Sciatic nerve (tissue), 2 donors: Measurements from ENCODE around the gene GTPBP6. TPM values are rescaled to one million over a fixed set of nuclear protein-coding genes. Genes with fewer than 3 reads are reported as not detected.
A peak's percentile ranks its signal among the peaks of the same experiment; 100 is the strongest.
"Not testable (repeated sequence)": the region's sequence is repeated elsewhere in the genome, so short reads cannot be mapped to it uniquely, and the experiment has no call there.

Source experiments
- ATAC-seq: fragments of 200-7000 bp; cut with Tn5 transposase; one replicate; pipeline ENCODE4 v1.9.1; 2020; ENCODE audit warnings: mild to moderate bottlenecking, moderate library complexity
- DNase-seq: peaks from one replicate; pipeline ENCODE4 v3.0.0-alpha.2; 2020; ENCODE audit warnings: low spot score
- intact Hi-C: fragments of 100-400 bp; cut with DNase I; formaldehyde crosslinking; loops from one replicate; pipeline ENCODE4 v1.14.2; 2022
- total RNA-seq: library from RNA; stranded (reverse); fragmentation: NEBNext Ultra II Directional; extraction: Animal tissue kit (Norgen Biotek cat#: 25700); gene quantifications from one replicate; pipeline ENCODE4 v1.2.1, GENCODE V29; 2021
- donor health status: DM: no; HTN: no; CAD: no.
- donor health status: DM: no; HTN: no; CAD: no.

Gene GTPBP6
- total RNA-seq, 1 donor from 2014 or later = 43.1 TPM

DNA sequence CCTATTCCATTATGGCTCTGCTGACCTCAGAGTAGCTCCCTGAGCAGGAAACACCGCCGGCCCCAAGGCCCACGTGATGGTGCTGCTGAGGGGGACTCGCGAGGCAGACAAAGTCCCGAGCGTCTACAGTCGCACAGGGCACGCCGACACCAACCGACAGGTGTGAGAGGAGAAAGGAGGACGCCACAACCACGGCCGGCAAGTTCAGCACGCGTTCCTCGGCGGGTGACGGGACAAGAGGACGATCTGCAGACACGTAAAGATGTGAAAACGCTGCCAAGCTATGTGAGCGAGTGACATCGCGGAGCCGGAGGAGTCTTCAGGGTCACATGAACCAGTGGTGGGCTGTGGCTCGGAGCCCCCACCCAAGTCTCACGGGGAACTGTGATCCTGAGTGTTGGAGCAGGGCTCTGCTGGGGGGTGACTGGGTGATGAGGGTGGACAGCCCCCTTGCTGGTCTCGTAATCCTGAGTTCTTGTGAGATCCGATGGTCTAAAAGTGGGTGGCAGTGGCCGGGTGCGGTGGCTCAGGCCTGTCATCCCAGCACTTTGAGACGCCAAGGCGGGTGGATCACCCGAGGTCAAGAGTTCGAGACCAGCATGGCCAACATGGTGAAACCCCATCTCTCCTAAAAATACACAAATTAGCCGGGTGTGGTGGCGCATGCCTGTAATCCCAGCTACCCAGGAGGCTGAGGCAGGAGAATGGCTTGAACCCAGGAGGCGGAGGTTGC, 34.2 kb upstream of the GTPBP6 start:
- DNase-seq (no peak), ATAC-seq (no peak)
- intact Hi-C loops = no loop called here

DNA sequence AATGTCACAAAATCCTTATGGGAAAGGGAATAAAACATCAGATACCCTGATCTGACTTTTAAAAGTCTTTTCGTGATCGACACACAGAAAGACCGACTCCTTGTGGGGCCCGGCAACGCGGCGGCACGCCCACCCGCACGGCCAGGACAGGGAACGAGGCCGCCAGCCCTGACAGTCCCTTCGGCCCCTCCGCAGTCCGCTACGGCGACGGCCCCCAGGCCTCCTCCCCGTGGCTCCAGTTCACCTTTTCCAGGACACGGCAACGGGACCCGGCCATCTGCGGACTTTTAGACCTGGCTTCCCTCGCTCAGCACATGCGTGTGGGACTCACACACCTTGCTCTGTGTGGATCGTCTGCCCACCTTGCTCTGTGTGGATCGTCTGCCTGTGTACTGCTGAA, 33.6 kb upstream of the GTPBP6 start:
- no peak for ATAC-seq
- intact Hi-C loops = no loop called here
- DNase-seq = no peak

DNA sequence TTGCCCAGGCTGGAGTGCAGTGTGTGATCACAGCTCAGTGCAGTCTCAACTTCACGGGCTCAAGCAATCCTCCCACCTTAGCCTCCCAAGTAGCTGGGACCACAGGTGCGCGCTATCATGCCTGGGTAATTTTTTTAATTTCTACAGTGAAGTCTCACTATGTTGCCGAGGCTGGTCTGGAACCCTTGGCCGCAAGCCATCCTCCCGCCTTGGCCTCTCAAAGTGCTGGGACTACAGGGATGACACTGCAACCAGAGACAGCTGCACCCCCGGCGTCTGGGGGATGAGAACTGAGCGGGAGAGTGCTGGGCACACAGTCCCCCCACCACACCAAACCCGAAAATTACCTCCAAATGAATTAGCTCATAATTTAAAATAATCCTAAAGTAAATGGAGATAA, 33.1 kb upstream of the GTPBP6 start:
- intact Hi-C loops = no loop called here
- no peak for ATAC-seq
- no peak for DNase-seq

- intact Hi-C loops, ATAC-seq: not testable (repeated sequence)
Observed at GRCh38 chrX:351324-351641, 32.7 kb upstream of the GTPBP6 start.

DNA sequence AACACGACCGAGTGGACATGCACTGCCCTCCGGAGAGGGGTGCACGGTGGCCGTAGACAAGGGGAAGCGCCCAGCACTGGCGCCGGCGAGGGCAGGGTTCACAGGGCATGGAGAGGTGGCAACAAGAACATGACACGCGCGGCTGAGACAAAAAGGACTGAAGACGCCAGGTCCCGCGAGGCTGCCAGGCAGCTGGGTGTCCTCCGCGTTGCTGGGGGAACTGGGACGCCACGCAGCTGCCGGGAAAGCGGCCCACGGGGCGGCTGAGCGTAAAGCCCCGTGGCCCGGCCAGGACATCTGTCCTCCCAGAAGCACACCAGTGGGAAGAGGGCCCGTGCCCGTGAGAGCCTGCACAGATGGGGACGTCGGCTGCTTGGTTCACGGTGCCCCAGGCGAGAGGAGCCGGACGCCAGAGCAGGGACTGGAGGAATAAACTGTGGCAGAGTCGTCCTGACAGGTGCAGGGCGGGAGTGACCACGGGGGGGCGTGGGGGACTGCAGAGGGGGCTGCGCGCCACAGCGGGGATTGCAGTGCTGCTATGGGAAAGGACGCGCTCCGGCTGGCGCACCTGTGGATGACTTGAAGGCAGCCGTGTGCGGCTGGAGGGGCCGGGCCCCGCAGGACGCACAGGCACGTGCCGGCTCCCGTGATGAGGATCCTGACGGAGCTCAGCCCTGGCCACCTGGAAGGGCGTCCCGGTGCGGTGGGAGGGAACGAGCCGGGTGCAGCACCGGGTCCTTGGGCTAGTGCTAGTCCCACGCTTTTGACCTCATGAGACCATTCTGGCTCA, 32.1 kb upstream of the GTPBP6 start:
- ATAC-seq (no peak), DNase-seq (no peak)
- intact Hi-C loops = no loop called here

More at GRCh38 chrX:351324-351641, 32.7 kb upstream of the GTPBP6 start:
- not testable (repeated sequence) for DNase-seq

DNA sequence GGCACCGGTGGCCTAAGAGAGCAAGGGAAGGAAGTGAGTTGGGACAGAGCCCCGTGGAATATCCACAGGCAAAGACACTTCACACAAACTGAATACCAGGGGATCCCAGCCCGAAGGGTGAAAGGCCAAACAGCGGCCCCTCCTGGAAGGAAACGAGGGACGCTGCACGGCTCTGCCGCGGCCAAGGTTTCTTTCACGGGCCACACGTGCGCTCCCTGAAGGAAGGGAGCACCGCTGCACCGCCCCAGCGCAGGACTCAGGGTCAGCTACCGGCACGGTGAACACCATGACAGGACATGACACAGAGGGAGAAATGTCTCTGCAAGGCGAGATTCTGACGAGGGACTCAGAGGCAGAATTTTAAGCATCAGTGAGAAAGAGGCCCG, 31.5 kb upstream of the GTPBP6 start:
- ATAC-seq (no peak), DNase-seq (no peak)
- intact Hi-C loops = no loop called here

- DNase-seq (no peak), ATAC-seq (no peak)
- intact Hi-C loops = no loop called here
Observed at GRCh38 chrX:349702-350101, 31.1 kb upstream of the GTPBP6 start.

DNA sequence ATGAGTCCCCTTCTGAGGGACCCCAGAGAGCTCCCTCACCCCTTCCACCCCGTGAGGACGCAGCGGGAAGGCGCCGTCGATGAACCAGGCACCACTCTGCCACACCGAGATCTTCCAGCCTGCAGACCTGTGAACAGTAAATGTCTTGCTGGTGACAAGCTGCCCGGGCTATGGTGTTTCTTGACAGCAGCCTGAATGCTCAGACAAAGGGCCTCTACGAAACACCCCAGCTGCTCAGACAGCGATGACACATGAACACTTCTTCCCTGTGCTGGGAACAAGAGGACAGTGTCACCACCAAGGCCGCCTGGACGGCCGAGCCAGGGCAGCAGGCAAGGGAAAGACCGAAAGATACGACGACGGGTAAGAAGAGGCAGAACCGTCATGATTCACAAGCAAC, 30.6 kb upstream of the GTPBP6 start:
- no peak for ATAC-seq
- intact Hi-C loops = no loop called here
- no peak for DNase-seq

DNA sequence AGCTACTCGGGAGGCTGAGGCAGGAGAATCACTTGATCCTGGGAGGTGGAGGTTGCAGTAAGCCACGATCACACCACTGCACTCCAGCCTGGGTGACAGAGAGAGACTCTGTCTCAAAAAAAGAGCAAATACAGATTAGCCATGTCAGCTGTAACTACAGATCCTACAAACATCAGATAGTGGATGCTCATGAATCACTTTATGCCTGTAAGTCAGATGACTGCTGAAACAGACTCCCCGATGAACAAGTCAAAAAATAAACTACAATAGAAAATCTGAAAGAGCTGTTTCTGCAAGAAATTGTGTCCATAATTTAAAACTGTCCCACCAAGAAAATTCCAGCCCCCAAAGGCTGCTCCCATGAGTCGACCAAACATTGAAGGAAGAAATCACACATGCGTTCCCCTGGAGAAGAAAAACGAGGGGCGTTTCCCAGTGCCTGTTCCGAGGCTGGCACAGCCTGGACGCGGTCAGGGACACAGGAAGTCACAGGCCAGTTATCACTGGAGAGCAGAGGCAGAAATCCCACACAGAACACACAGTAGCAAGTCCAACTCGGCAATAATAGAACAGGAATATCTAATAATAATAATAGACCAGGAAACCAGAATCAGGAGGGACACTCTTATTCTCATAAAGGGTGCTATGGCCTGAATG, 30.0 kb upstream of the GTPBP6 start:
- intact Hi-C loops = no loop called here
- DNase-seq (no peak), ATAC-seq (no peak)

GRCh38 chrX:347351-348117, 28.9 kb upstream of the GTPBP6 start:
- intact Hi-C loops = no loop called here
- ATAC-seq = no peak
- no peak for DNase-seq

DNA sequence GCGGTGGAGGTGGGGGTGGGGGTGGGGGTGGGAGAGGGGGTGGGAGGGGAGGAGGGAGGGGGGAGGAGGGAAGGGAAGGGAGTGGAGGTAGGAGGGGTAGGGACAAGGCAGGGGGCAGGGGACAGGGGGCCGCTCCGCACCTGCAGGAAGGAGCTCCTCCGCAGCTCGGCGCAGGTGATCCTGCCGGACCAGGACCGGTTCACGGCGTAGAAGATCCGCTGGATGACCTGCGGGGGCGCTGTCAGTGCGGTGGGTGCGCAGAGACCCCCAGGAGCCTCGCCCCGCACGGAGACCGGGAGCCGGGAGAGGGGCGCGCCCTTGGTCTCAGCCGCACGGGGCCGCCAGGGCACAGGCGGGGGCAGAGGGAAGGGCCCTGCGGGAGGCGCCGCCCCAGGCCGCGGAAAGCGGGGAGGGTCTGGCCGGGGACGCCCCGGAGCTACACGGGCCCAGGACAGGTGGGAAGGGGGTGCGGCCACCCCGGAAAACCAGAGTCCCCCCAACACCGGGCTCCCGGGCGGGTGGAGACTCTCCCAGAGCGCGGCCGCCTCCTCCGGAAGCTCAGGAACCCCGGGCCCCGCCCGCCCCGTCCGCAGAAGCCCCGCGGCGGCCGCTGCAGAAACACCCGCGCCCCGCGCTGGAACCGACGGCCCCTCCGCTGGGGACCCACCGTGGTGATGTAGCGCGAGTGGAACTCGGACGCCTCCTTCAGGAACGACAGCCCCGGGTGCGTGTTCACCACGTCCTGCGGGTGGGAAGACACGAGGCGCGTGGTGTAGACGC, 27.6 kb upstream of the GTPBP6 start:
- intact Hi-C loops = no loop called here

GRCh38 chrX:345020-345925, 26.7 kb upstream of the GTPBP6 start:
- ATAC-seq (no peak), DNase-seq (peak; percentile 53)
- intact Hi-C loops = no loop called here

More for the DNA sequence above, 27.6 kb upstream of the GTPBP6 start:
- peak; percentile 52 for DNase-seq
- no peak for ATAC-seq

DNA sequence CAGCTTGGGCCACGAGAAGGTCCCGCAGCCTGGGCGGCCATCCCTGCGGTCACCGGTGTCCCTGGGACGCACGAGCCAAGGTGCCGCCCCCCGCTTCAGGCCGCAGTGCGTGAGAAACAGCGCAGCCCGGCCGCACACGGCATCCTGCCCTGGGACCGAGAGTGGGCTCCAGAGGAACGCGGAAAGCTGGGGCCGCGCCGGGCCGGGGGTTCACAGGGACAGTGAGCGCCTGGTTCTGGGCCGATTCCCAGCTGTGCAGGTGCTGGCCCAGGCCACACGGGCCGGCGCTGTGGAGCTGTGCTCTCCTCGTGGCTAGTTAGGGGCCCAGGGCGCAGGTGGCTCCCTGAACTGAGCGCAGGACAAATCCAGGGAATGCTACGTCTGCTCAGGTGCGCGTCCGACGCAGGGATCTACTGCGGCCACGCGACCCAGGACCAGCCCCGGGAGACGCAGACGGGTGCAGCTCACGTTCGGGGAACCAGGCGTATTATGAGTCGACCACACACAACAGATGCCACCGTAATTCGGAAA, 25.8 kb upstream of the GTPBP6 start:
- intact Hi-C loops = no loop called here
- no peak for ATAC-seq
- peak; percentile 51 for DNase-seq

DNA sequence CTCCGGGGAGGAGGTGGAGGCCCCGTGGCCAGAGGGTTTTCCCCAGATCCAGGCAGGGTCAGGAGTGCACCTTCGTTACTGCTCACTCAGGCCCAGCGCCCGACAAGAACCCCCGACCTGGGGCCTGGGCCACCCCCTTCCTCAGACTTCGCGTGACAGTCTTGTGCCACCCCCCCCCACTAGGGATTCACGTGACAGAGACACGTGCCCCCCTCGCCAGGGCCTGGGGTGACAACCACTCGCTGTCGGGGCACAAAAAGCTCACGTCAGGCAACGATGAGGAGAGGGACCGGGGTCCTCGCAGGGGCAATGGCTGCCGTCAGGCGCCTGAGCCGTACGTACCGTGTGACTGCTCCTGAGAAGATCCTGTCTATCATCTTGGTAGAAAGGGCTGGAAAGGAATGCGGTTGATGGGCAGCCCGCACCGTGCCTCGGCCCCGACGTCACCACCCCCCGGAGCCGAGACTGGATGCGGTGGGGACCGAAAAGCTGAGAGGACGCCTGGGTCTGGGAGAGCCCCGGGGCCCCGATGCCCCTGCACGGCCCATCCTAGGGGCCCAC, 23.0 kb upstream of the GTPBP6 start:
- intact Hi-C loops = no loop called here
- DNase-seq (peak; percentile 52), ATAC-seq (no peak)

DNA sequence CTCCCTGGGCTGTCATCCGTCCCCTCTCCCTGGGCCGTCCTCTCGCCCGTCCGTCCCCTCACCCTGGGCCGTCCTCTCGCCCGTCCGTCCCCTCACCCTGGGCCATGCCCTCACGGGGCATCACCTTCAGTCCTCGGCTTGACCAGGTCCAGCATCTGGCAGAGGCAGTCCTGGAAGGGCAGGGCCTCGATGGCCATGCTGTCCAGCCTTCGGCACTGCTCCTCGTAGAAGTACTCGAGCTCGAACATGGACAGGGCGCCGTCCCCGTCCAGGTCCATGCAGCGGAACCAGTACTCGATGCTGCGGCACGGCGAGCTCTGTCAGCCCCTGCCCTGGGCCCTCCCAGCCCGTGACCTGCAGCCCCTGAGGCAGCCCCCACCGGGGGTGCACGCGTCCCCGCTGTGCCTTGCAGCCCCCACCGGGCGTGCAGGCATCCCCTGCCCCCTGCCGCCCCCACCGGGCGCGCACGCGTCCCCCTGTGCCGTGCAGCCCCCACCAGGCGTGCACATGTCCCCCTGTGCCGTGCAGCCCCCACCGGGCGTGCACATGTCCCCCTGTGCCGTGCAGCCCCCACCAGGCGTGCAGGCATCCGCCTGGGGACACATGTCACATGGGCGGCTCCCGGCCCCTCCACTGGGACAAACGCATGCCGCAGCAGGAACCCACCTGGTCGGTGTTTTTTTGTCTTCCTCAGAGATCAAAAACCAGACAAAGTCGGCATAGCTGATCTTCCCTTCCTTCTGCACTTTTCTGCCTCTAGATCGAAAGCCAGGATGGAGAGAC, 22.2 kb upstream of the GTPBP6 start:
- DNase-seq = peak; percentile 40
- intact Hi-C loops = no loop called here
- ATAC-seq = no peak

DNA sequence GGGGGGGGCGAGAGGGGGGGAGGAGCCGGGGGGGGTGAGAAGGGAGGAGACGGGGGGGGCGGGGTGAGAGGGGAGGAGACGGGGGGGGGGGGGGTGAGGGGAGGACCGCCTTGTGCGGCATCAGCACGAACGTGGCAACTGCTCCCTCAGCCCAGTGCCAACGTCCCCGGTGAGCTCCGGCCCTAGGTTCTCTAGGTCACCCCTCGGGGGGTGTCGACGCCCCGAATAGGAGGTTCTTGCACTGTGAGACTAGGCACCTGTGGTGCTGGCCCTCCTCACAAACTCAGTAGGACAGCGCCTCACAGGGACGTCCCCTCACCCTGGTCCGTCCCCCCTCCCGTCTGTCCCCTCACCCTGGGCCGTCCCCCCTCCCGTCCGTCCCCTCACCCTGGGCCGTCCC, 21.5 kb upstream of the GTPBP6 start:
- ATAC-seq (no peak), DNase-seq (no peak)
- intact Hi-C loops = no loop called here
